Heart left ventricle (tissue), 16 donors: Measurements from ENCODE around the gene SNX15. TPM values are rescaled to one million over a fixed set of nuclear protein-coding genes. Genes with fewer than 3 reads are reported as not detected.

Source experiments
- ATAC-seq, 4 donors: fragments of 200-7000 bp; cut with Tn5 transposase; one replicate each; pipeline ENCODE4 v1.9.1; 2020 to 2022; ENCODE audit warnings: moderate library complexity in 4 of 4, mild to moderate bottlenecking in 3 of 4, moderate number of reproducible peaks in 1 of 4
- DNase-seq, 5 donors: peaks; one replicate each; pipeline ENCODE4 v3.0.0-alpha.2; 2020
- H3K27ac ChIP-seq, 12 donors: fragments of 200-600 bp; sonication (generic) in 4 of 12; one replicate each; pipeline versions ENCODE4 v1.5.0 to v1.8.0; 2016 to 2022; ENCODE audit warnings: mild to moderate bottlenecking in 2 of 12
- H3K27me3 ChIP-seq, 9 donors: fragments of 200-600 bp; sonication (generic) in 2 of 9; one replicate each; pipeline versions ENCODE4 v1.5.1 to v1.8.0; 2016 to 2022; ENCODE audit warnings: mild to moderate bottlenecking in 3 of 9
- H3K36me3 ChIP-seq, 9 donors: fragments of 200-600 bp; sonication (generic) in 2 of 9; one replicate each; pipeline versions ENCODE4 v1.5.0 to v1.8.0; 2018 to 2022; ENCODE audit warnings: mild to moderate bottlenecking in 2 of 9
- H3K4me1 ChIP-seq, 12 donors: fragments of 200-600 bp; sonication (generic) in 4 of 12; one replicate each; pipeline versions ENCODE4 v1.5.0 to v1.8.0; 2016 to 2022; ENCODE audit warnings: mild to moderate bottlenecking in 3 of 12
- H3K4me3 ChIP-seq, 12 donors: fragments of 200-600 bp; sonication (generic) in 4 of 12; one replicate each; pipeline versions ENCODE4 v1.5.0 to v1.8.0; 2017 to 2022; ENCODE audit warnings: mild to moderate bottlenecking in 9 of 12, moderate library complexity in 4 of 12
- H3K9me3 ChIP-seq, 12 donors: fragments of 200-600 bp; sonication (generic) in 4 of 12; one replicate each; pipeline versions ENCODE4 v1.5.0 to v1.8.0; 2016 to 2022; ENCODE audit warnings: mild to moderate bottlenecking in 1 of 12
- POLR2A ChIP-seq, 2 donors: fragments of 450-650 bp; IDR thresholded peaks; one replicate each; pipeline ENCODE4 v1.6.1; 2017; ENCODE audit warnings: antibody characterized with exemption in 2 of 2, mild to moderate bottlenecking in 2 of 2, moderate library complexity in 2 of 2
- WGBS, 4 donors: extraction: QIAGEN DNeasy Blood & Tissue Kit in 2 of 4; methylation state at CpG; one replicate each; pipeline versions ENCODE4 v1.1.5 to v1.1.7; 2013 to 2018; 5-methylcytosine and 5-hydroxymethylcytosine counted together
- intact Hi-C, 10 donors: fragments of 100-400 bp; cut with DNase I; formaldehyde crosslinking; loops; one replicate each; pipeline versions ENCODE4 v1.11.1 to v1.14.2; 2022
- polyA plus RNA-seq, 2 donors: library from polyadenylated mRNA; stranded (reverse); fragments of 200-250 nt; gene quantifications; one replicate each; pipeline ENCODE4 v1.2.3, GENCODE V29; 2013
- total RNA-seq, 9 donors: library from RNA; depleted of rRNA in 2 of 9; stranded (reverse); fragments of >200 nt in 2 of 9; fragmentation: NEBNext Ultra II Directional in 3 of 9; extraction: Animal tissue kit (Norgen Biotek cat#: 25700) in 3 of 9; gene quantifications; one replicate each; pipeline versions ENCODE4 v1.1.0 to v1.2.4, GENCODE V29; 2016 to 2023
- TF ChIP-seq, protein P1 (sequence below), 12 donors: fragments of 200-600 bp; sonication (generic) in 4 of 12; IDR thresholded peaks; one replicate each; pipeline versions ENCODE4 v1.5.0 to v1.8.0; 2018 to 2022; ENCODE audit warnings: antibody characterized with exemption in 12 of 12, mild to moderate bottlenecking in 5 of 12
- donor health status: ischemic (EF 13 %, LVEDD 7.1; RV severe dilation, severe dysfunction).
- donor health status: healthy with polysubstance abuse.
- donor health status: DM: no; HTN: yes; CAD: no.
- donor health status: DM: no; HTN: no; CAD: no.
- donor health status: ischemic (EF 25% LVEDD 6.9; RV normal size, moderate dysfunction).
- donor health status: ischemic (EF 25% LVEDD 5.7; RV mildly dilated, moderate dysfunction).
- donor health status: healthy.
- donor health status: DM: yes; HTN: yes; CAD: no.
- donor health status: ischemic (EF 35%, LVEDD 5.7; RV mildly dilated, moderate dysfunction).
- donor health status: nonischemic (EF 11% LVEDD 7.7; RV severe dilation, severe dysfunction).
- donor health status: DM: yes; HTN: yes; CAD: no.
- donor health status: PGD.
- donor health status: ischemic (EF 29% LVEDD 5.4; RV normal size, mild dysfunction).
- donor health status: nonischemic (EF 23%, LVEDD 6.1; RV moderate dilation, normal function).

Gene SNX15
- total and polyA plus RNA-seq, 11 donors, result 12.7 to 33.0 (median 17.9) TPM

- Histone ChIP-seq H3K9me3 (no peaks in the 10 kb centered on the region), H3K27me3 (no peaks in the 10 kb centered on the region), H3K4me3 (no peak overlapping the region), H3K4me1 (no peaks in the 10 kb centered on the region), H3K27ac (no peak overlapping the region), H3K36me3 (no peaks in the 10 kb centered on the region)
- no peak for DNase-seq
- ATAC-seq, result no peak
- intact Hi-C loops, result no loop called here
- 59 to 71% (median 65%) methylated on average over 3 to 4 of the region's 4 CpGs for WGBS, 4 donors
- TF ChIP-seq, protein P1, sequence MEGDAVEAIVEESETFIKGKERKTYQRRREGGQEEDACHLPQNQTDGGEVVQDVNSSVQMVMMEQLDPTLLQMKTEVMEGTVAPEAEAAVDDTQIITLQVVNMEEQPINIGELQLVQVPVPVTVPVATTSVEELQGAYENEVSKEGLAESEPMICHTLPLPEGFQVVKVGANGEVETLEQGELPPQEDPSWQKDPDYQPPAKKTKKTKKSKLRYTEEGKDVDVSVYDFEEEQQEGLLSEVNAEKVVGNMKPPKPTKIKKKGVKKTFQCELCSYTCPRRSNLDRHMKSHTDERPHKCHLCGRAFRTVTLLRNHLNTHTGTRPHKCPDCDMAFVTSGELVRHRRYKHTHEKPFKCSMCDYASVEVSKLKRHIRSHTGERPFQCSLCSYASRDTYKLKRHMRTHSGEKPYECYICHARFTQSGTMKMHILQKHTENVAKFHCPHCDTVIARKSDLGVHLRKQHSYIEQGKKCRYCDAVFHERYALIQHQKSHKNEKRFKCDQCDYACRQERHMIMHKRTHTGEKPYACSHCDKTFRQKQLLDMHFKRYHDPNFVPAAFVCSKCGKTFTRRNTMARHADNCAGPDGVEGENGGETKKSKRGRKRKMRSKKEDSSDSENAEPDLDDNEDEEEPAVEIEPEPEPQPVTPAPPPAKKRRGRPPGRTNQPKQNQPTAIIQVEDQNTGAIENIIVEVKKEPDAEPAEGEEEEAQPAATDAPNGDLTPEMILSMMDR (IDR thresholded peaks at IDR 0.05), result no peak
- TF ChIP-seq POLR2A (IDR thresholded peaks at IDR 0.05), result no peak
These were observed 44.8 kb downstream of the SNX15 start for GRCh38 chr11:65071907-65072630.

GRCh38 chr11:65072631-65072966, 45.4 kb downstream of the SNX15 start:
- WGBS, 4 donors, result 65 to 80% (median 67%) methylated on average over 1 of the region's 1 CpG
- ATAC-seq, result no peak
- H3K9me3 ChIP-seq, result no peaks in the 10 kb centered on the region

GRCh38 chr11:65077451-65077850, 50.2 kb downstream of the SNX15 start:
- Histone ChIP-seq H3K4me3 (no peak overlapping the region), H3K9me3 (no peaks in the 10 kb centered on the region), H3K4me1 (no peaks in the 10 kb centered on the region), H3K27me3 (no peaks in the 10 kb centered on the region), H3K36me3 (no peaks in the 10 kb centered on the region), H3K27ac (peak overlapping the region in 1 of 12 donors; percentile 22)
- ATAC-seq (no peak), DNase-seq (no peak)
- intact Hi-C loops, result no loop called here
- TF ChIP-seq, protein P1 (IDR thresholded peaks at IDR 0.05), result no peak
- TF ChIP-seq POLR2A (IDR thresholded peaks at IDR 0.05), result no peak
- WGBS, 4 donors, result 71 to 87% (median 78%) methylated on average over 4 of the region's 4 CpGs

More at GRCh38 chr11:65072631-65072966, 45.4 kb downstream of the SNX15 start:
- Histone ChIP-seq H3K4me3 (no peak overlapping the region), H3K27me3 (no peaks in the 10 kb centered on the region), H3K27ac (no peak overlapping the region), H3K4me1 (no peaks in the 10 kb centered on the region), H3K36me3 (no peaks in the 10 kb centered on the region)
- intact Hi-C loops, result no loop called here
- DNase-seq, result no peak
- TF ChIP-seq, protein P1 (IDR thresholded peaks at IDR 0.05), result no peak
- no peak for TF ChIP-seq POLR2A (IDR thresholded peaks at IDR 0.05)

DNA sequence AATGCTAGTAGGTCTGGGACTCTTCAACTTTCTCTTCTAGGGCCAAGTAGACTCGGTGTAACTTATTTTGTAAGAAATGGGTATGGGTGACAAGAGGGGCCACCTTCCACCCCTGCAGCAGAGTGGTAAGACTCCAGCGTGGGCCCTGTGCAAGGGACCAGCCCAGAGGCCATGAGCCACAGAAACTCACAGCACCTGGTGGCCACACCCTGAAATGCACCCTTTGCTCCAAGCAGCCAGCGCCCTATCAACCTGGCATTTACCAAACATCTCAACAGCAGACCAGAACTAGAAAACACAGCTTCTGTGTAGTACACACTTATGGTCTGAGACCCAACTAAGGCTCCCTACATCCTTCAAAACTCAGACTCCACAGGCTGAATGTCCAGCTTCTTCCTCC, 50.9 kb downstream of the SNX15 start:
- 64 to 78% (median 68%) methylated on average over 2 to 3 of the region's 3 CpGs for WGBS, 4 donors
- DNase-seq, result no peak
- H3K27me3 ChIP-seq, result no peaks in the 10 kb centered on the region
- no peak for TF ChIP-seq POLR2A (IDR thresholded peaks at IDR 0.05)
- TF ChIP-seq, protein P1 (IDR thresholded peaks at IDR 0.05), result peak; percentile 26 to 63 (median 42)
- H3K4me3 ChIP-seq, result no peak overlapping the region
- H3K4me1 ChIP-seq, result peaks cover 0 to 6% (median under 1%) of the 10 kb centered on the region in 12 donors
- no peaks in the 10 kb centered on the region for H3K36me3 ChIP-seq
- peak overlapping the region in 1 of 12 donors; percentile 22 for H3K27ac ChIP-seq
- no peaks in the 10 kb centered on the region for H3K9me3 ChIP-seq
- intact Hi-C loops, result no loop called here
- peak in 3 of 4 donors; percentile 58 to 65 (median 65) for ATAC-seq
